Mesendoderm (in vitro differentiated cells): ENCODE measurements around the gene AMIGO3.

ENCODE experiments used
- DNase-seq: peaks from one replicate; pipeline ENCODE4 v3.0.0; 2013
- H2AK5ac ChIP-seq: 2 replicates; pipeline ENCODE4 v1.6.1; 2013; ENCODE audit warnings: low read length, inconsistent platforms
- H2BK120ac ChIP-seq: 2 replicates; pipeline ENCODE4 v1.6.1; 2013; ENCODE audit warnings: low read depth, mild to moderate bottlenecking, low read length, moderate library complexity, mixed read lengths
- H2BK15ac ChIP-seq: replicated peaks from 2 replicates; pipeline ENCODE4 v1.6.1; 2013; ENCODE audit warnings: low read depth, mild to moderate bottlenecking, moderate library complexity
- H2BK5ac ChIP-seq: 2 replicates; pipeline ENCODE4 v1.6.1; 2013; ENCODE audit warnings: low read length, inconsistent platforms
- H3K18ac ChIP-seq: 2 replicates; pipeline ENCODE4 v1.6.1; 2013; ENCODE audit warnings: mild to moderate bottlenecking, low read length, mixed read lengths
- H3K23ac ChIP-seq: one replicate; pipeline ENCODE4 v1.6.1; 2013; ENCODE audit warnings: low read length
- H3K27ac ChIP-seq: 2 replicates; pipeline ENCODE4 v1.5.1; 2013; ENCODE audit warnings: low read depth, mild to moderate bottlenecking, inconsistent platforms, low read length, moderate library complexity
- H3K27me3 ChIP-seq: 2 replicates; pipeline ENCODE4 v1.6.1; 2013; ENCODE audit warnings: low read length, control low read depth, mild to moderate bottlenecking, inconsistent platforms; ENCODE audit not compliant: insufficient read depth, poor library complexity
- H3K36me3 ChIP-seq: 2 replicates; pipeline ENCODE4 v1.6.1; 2013; ENCODE audit warnings: low read length, inconsistent platforms; ENCODE audit not compliant: control insufficient read depth, insufficient read depth
- H3K4ac ChIP-seq: one replicate; pipeline ENCODE4 v1.6.1; 2013; ENCODE audit warnings: low read depth, mild to moderate bottlenecking, low read length, moderate library complexity
- H3K4me1 ChIP-seq: 2 replicates; pipeline ENCODE4 v1.6.1; 2013; ENCODE audit warnings: low read depth, low read length, inconsistent platforms; ENCODE audit not compliant: control insufficient read depth
- H3K4me2 ChIP-seq: 2 replicates; pipeline ENCODE4 v1.6.1; 2013; ENCODE audit warnings: low read length
- H3K4me3 ChIP-seq: 2 replicates; pipeline ENCODE4 v1.5.1; 2013; ENCODE audit warnings: mild to moderate bottlenecking, low read length
- H3K56ac ChIP-seq: one replicate; pipeline ENCODE4 v1.6.1; 2013; ENCODE audit warnings: low read length
- H3K79me1 ChIP-seq: 2 replicates; pipeline ENCODE4 v1.6.1; 2013; ENCODE audit warnings: low read length, inconsistent platforms
- H3K79me2 ChIP-seq: 2 replicates; pipeline ENCODE4 v1.6.1; 2013; ENCODE audit warnings: mild to moderate bottlenecking, low read length; ENCODE audit not compliant: control insufficient read depth, insufficient read depth
- H3K9ac ChIP-seq: 2 replicates; pipeline ENCODE4 v1.6.1; 2013; ENCODE audit warnings: low read length, inconsistent platforms
- H4K5ac ChIP-seq: one replicate; pipeline ENCODE4 v1.6.1; 2013; ENCODE audit warnings: low read length
- H4K8ac ChIP-seq: one replicate; pipeline ENCODE4 v1.6.1; 2013; ENCODE audit warnings: low read depth, mild to moderate bottlenecking, control low read depth, low read length, moderate library complexity
- WGBS: extraction: QIAGEN DNeasy Blood & Tissue Kit; methylation state at CpG from one replicate; pipeline ENCODE4 v1.1.7; 2013; ENCODE audit warnings: low lambda C conversion rate, missing lambda C conversion rate; ENCODE audit not compliant: insufficient coverage; ENCODE audit errors: extremely low coverage; 5-methylcytosine and 5-hydroxymethylcytosine counted together

AMIGO3 gene

DNA sequence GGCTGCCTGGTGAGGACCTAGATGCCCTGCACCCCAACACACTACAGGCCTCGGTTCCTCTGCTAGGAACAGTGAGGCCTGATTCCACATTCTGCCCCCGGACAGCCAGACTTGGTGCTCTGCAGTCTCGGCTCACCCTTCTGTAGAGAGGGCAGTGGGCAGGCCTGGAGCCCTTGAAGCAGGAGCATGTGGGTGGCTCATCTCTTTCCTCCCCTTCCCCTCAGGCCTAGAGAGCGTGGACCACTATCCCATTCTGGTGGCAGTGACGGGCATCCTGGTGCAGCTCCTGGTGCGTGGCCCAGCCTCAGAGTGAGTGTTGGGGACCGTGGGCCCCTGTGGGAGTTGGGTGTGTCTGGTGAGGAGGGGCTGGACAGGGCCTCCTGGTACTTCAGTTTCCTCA, 3.3 kb downstream of the AMIGO3 start:
- Histone ChIP-seq H3K27ac (no peak overlapping the region), H3K27me3 (no peaks in the 10 kb centered on the region), H3K56ac (no peak overlapping the region), H3K4me3 (no peak overlapping the region), H3K79me2 (no peaks in the 10 kb centered on the region), H3K4ac (no peak overlapping the region), H3K4me1 (no peaks in the 10 kb centered on the region), H3K9ac (no peak overlapping the region), H3K4me2 (no peak overlapping the region), H4K8ac (no peak overlapping the region), H3K79me1 (no peaks in the 10 kb centered on the region), H3K18ac (no peak overlapping the region), H3K36me3 (peaks cover 1% of the 10 kb centered on the region), H2AK5ac (no peak overlapping the region), H3K23ac (no peak overlapping the region), H4K5ac (no peak overlapping the region), H2BK15ac (no peak overlapping the region), H2BK120ac (no peak overlapping the region), H2BK5ac (no peak overlapping the region)
- WGBS = no CpG with 5 or more reads among the region's 7 CpGs
- no peak for DNase-seq

DNA sequence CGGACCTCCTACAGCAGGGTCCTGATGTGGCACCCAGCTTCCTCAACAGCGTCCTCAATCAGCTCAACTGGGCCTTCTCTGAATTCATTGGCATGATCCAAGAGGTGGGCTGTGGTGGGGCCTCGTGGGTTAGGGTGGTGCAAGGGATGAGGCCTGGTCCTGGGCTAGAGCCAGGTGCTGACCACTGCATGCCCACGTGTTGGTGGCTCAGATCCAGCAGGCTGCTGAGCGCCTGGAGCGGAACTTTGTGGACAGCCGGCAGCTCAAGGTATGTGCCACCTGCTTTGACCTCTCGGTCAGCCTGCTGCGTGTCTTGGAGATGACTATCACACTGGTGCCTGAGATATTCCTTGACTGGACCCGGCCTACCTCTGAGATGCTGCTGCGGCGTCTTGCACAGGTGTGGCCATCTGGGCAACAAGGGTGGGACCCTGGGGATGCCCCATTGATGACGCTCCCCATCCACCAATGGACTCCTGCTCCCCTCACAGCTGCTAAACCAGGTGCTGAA, 3.8 kb downstream of the AMIGO3 start:
- H2BK15ac ChIP-seq = no peak overlapping the region
- H3K4me3 ChIP-seq = no peak overlapping the region
- WGBS = no CpG with 5 or more reads among the region's 13 CpGs
- H3K56ac ChIP-seq = no peak overlapping the region
- no peak overlapping the region for H4K5ac ChIP-seq
- H2AK5ac ChIP-seq = no peak overlapping the region
- no peak for DNase-seq
- no peaks in the 10 kb centered on the region for H3K79me2 ChIP-seq
- H3K9ac ChIP-seq = no peak overlapping the region
- no peak overlapping the region for H3K18ac ChIP-seq
- H4K8ac ChIP-seq = no peak overlapping the region
- H2BK5ac ChIP-seq = no peak overlapping the region
- no peak overlapping the region for H3K4me2 ChIP-seq
- H3K27me3 ChIP-seq = no peaks in the 10 kb centered on the region
- peaks cover 1% of the 10 kb centered on the region for H3K36me3 ChIP-seq
- H3K23ac ChIP-seq = no peak overlapping the region
- H2BK120ac ChIP-seq = no peak overlapping the region
- H3K4ac ChIP-seq = no peak overlapping the region
- H3K4me1 ChIP-seq = no peaks in the 10 kb centered on the region
- no peaks in the 10 kb centered on the region for H3K79me1 ChIP-seq
- H3K27ac ChIP-seq = no peak overlapping the region

- no peak overlapping the region for H3K4me3 ChIP-seq
- H2BK15ac ChIP-seq = no peak overlapping the region
- H3K27me3 ChIP-seq = no peaks in the 10 kb centered on the region
- H3K79me2 ChIP-seq = no peaks in the 10 kb centered on the region
- H3K9ac ChIP-seq = no peak overlapping the region
- no peak overlapping the region for H3K18ac ChIP-seq
- no peak overlapping the region for H4K5ac ChIP-seq
- no peak for DNase-seq
- H3K79me1 ChIP-seq = no peaks in the 10 kb centered on the region
- H2BK5ac ChIP-seq = no peak overlapping the region
- peaks cover 1% of the 10 kb centered on the region for H3K36me3 ChIP-seq
- no peak overlapping the region for H3K4me2 ChIP-seq
- no peak overlapping the region for H3K4ac ChIP-seq
- no peaks in the 10 kb centered on the region for H3K4me1 ChIP-seq
- no peak overlapping the region for H2BK120ac ChIP-seq
- no peak overlapping the region for H3K23ac ChIP-seq
- no peak overlapping the region for H2AK5ac ChIP-seq
- no CpG with 5 or more reads among the region's 13 CpGs for WGBS
- H3K27ac ChIP-seq = no peak overlapping the region
- H4K8ac ChIP-seq = no peak overlapping the region
- H3K56ac ChIP-seq = no peak overlapping the region
Measured at GRCh38 chr3:49714728-49715550, 4.5 kb downstream of the AMIGO3 start.

DNA sequence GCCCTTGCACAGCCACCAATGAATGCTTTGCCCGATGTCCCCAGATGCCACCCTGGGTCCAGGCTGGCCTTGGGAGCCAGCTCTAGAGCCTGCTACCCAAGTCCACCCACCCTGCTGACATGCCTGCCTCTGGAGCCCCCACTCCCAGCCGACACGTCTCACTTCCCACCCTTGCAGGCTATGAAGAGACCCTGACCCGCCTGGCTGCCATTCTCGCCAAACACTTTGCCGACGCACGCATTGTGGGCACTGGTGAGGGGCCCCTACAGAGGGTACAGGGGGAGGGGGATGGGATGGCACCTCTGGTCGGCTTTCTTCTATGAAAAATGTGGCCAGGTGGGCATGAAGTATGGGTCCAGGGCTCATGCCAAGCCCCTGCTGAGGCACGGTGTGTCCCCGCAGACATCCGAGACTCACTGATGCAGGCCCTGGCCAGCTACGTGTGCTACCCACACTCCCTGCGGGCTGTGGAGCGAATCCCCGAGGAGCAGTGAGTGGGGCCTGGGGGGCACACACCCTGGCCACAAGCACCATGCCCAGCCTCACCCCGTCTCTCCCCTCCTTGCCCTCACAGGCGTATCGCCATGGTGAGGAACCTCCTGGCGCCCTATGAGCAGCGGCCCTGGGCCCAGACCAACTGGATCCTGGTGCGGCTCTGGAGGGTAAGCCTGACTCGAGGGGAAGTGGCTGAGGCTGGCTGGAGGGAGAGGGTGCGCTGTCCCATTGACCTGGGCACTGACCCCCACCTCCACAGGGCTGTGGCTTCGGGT, 6.0 kb downstream of the AMIGO3 start:
- H3K4me2 ChIP-seq = no peak overlapping the region
- no peak overlapping the region for H3K23ac ChIP-seq
- no CpG with 5 or more reads among the region's 25 CpGs for WGBS
- H3K56ac ChIP-seq = no peak overlapping the region
- H4K8ac ChIP-seq = no peak overlapping the region
- H3K27ac ChIP-seq = no peak overlapping the region
- H2BK120ac ChIP-seq = no peak overlapping the region
- no peaks in the 10 kb centered on the region for H3K27me3 ChIP-seq
- H3K36me3 ChIP-seq = peaks cover 1% of the 10 kb centered on the region
- H3K4me1 ChIP-seq = no peaks in the 10 kb centered on the region
- no peaks in the 10 kb centered on the region for H3K79me1 ChIP-seq
- no peaks in the 10 kb centered on the region for H3K79me2 ChIP-seq
- H4K5ac ChIP-seq = no peak overlapping the region
- no peak overlapping the region for H3K9ac ChIP-seq
- H3K4me3 ChIP-seq = no peak overlapping the region
- no peak for DNase-seq
- no peak overlapping the region for H2BK5ac ChIP-seq
- H3K18ac ChIP-seq = no peak overlapping the region
- no peak overlapping the region for H2AK5ac ChIP-seq
- no peak overlapping the region for H2BK15ac ChIP-seq
- H3K4ac ChIP-seq = no peak overlapping the region

DNA sequence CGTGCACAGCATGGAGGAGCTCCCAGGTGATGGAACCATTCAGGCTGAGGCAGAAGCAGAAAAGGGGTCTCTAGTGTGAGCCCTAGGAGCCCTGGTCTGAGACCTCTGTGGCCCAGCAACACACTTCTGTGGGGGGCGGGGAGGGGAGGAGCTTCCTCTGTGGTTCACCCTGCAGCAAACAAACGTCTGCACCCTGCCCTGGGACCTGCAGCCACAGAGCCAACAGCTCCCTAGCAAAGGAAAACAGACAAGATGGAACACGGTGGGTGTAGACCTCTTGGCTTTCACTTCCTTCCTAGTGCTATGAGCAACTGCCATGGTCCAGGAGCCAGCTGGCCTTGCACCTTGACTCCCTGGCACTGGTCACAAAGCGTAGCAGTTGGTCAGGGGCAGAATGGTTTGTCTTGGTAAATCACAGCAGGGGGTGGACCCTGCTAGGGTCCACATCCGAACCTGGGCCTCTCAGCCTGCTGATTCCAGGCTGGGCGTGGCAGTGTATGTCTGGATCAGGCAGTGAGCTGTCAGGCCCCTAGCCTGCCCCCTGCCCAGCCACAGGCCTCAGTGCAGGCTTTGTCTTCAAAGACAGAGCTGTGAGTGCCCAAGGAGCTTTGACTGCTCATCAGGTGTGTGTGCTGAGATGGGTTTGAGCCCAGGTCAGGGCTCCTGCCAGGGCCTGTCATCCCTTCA, 6.7 kb downstream of the AMIGO3 start:
- Histone ChIP-seq H3K79me2 (no peaks in the 10 kb centered on the region), H3K36me3 (peaks cover 1% of the 10 kb centered on the region), H3K4me2 (no peak overlapping the region), H2BK15ac (no peak overlapping the region), H4K8ac (no peak overlapping the region), H3K56ac (no peak overlapping the region), H4K5ac (no peak overlapping the region), H3K79me1 (no peaks in the 10 kb centered on the region), H3K4ac (no peak overlapping the region), H3K4me1 (no peaks in the 10 kb centered on the region), H2AK5ac (no peak overlapping the region), H2BK5ac (no peak overlapping the region), H3K27ac (no peak overlapping the region), H3K4me3 (no peak overlapping the region), H3K9ac (no peak overlapping the region), H2BK120ac (no peak overlapping the region), H3K23ac (no peak overlapping the region), H3K27me3 (no peaks in the 10 kb centered on the region), H3K18ac (no peak overlapping the region)
- no peak for DNase-seq
- WGBS = no CpG with 5 or more reads among the region's 7 CpGs
